ENCODE measurements around the gene TMEM51. TPM values are rescaled to one million over a fixed set of nuclear protein-coding genes. Genes with fewer than 3 reads are reported as not detected.

TMEM51 gene, protein sequence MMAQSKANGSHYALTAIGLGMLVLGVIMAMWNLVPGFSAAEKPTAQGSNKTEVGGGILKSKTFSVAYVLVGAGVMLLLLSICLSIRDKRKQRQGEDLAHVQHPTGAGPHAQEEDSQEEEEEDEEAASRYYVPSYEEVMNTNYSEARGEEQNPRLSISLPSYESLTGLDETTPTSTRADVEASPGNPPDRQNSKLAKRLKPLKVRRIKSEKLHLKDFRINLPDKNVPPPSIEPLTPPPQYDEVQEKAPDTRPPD
- 1.0 TPM for total RNA-seq

DNA sequence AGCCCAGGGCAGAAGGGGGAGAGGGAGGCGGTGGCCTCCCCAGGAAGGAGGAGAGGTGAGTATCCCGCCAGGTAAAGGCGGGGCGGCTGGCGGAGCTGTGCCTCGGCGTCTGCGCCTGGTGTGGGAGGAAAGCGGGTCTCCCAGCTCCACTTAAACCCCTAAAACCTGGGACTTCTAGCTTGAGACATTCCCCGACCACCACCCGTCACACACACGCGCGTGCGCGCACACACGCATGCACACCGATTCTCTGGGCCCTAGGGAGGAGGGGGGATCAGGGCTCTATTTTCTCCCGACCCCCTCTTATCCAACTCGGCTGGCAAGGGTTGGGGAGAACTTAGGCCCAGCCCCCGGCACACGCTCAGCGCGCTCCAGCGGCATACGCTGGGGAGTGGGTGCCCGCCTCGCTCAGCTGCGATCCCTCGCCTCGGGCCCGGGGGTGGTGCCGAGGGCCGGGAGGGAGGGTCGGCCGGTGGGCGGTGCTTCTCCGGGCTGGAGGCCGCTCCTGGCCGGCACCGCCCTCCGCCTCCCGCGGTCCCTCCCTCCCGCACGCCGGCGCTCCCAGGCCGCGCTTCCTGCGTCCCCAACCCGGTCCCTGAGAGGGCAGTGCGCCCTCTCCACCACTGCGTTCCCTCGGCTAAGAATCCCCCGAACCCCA lies at the start of gene TMEM51:
TMEM51 (plus strand) TSS at position 564 of the 658 bp plus-strand sequence. CDS start 61,341 bp downstream, outside the sequence.
- Histone ChIP-seq H3K4me1 (ENCODE audit: insufficient read depth, low read length) (peaks cover 26% of the 10 kb centered on the region), H3K4me3 (ENCODE audit: low read length) (peak within 1 kb of the TSS; percentile 8), H3K9me3 (ENCODE audit: low read depth, low read length) (no peaks in the 10 kb centered on the region), H3K27me3 (ENCODE audit: insufficient read depth, low read length) (peaks cover 38% of the 10 kb centered on the region)

DNA sequence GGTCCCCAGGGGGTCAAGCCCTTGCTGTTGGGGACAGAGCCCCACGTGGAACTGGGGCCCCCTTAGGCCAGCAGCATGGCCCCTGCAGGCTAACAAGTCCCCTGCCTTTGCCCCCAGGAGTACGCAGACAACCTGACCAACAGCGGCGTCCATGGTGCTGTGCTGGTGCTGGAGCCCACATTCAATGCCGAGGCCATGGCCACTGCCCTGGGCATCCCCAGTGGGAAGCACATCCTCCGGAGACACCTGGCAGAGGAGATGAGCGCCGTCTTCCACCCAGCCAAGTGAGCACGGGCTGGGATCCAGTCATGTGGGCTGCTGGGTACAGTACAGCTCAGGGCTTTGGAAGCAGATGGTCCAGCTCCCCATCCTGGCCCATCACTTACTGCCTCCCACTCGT lies 49.6 kb upstream of the TMEM51 start:
- H3K27me3 ChIP-seq (ENCODE audit: insufficient read depth, low read length) = no peaks in the 10 kb centered on the region
- H3K4me1 ChIP-seq (ENCODE audit: insufficient read depth, low read length) = peaks cover 4% of the 10 kb centered on the region
- no peaks in the 10 kb centered on the region for H3K9me3 ChIP-seq (ENCODE audit: low read depth, low read length)
- no peak overlapping the region for H3K4me3 ChIP-seq (ENCODE audit: low read length)

DNA sequence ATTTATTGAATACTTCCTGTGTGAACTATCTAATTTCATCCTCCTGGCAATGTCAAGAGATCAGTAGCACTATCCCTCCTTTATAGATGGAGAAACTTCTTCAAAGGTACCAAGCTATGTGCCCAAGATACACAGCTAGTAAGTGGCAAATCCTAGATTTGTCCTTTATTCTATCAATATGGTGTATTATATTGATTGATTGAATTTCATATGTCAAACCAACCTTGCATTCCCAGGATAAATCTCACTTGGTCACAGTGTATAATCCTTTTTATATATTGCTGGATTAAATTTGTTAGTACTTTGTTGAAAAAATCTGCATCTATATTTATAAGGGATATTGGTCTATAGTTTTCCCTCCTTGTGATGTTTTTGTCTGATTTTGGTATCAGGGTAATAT lies 48.8 kb upstream of the TMEM51 start:
- no peaks in the 10 kb centered on the region for H3K27me3 ChIP-seq (ENCODE audit: insufficient read depth, low read length)
- H3K4me1 ChIP-seq (ENCODE audit: insufficient read depth, low read length) = peaks cover 4% of the 10 kb centered on the region
- H3K4me3 ChIP-seq (ENCODE audit: low read length) = no peak overlapping the region
- H3K9me3 ChIP-seq (ENCODE audit: low read depth, low read length) = no peaks in the 10 kb centered on the region

DNA sequence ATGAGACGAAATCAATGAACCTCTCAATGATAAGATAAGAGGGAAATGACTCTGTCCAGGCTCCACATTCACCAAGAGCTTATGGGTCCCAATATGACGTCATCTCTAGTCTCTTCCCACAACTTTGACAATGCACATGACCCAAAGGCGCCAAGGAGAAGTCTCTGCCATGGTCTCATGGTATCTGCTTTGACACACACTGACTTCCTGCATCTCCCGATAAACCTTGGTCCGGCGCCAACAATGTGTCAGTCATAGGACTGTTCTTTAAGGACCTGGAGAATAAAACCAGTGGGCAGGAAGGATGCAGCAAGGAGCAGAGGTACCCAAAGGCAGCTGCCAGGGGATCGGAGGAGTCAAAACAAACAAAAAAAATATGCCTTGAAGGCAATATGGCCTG lies 46.9 kb upstream of the TMEM51 start:
- no peaks in the 10 kb centered on the region for H3K27me3 ChIP-seq (ENCODE audit: insufficient read depth, low read length)
- no peaks in the 10 kb centered on the region for H3K4me1 ChIP-seq (ENCODE audit: insufficient read depth, low read length)
- H3K4me3 ChIP-seq (ENCODE audit: low read length) = no peak overlapping the region
- H3K9me3 ChIP-seq (ENCODE audit: low read depth, low read length) = no peaks in the 10 kb centered on the region

DNA sequence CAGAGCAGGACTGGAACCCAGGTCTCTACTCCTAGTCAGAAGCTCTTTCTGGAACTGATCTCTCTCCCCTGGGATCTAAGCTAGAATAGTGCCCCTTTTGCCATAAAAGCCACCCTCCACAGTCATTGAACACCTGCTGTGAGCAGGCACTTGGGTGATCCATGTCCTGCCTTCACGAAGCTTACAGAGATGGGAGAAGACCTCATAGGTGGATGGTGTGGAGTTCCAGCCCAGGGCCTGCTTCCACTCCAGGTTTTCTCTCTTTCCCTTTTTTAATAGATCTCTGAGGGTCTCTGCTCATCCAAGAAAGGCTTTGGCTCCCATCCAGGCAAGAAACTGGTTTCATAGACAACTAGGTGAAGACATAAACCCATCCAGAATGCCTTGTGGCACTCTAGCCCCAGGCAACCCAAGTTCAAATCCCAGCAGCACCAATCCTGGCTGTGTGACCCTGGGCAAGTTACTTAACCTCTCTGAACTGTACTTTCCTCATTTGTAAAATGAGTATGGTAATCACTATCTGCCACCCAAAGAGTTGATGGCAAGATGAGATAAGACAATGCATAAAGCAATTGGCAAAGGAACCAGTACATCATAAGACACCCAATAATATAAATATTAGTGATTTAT lies 46.4 kb upstream of the TMEM51 start:
- H3K27me3 ChIP-seq (ENCODE audit: insufficient read depth, low read length) = no peaks in the 10 kb centered on the region
- H3K9me3 ChIP-seq (ENCODE audit: low read depth, low read length) = no peaks in the 10 kb centered on the region
- H3K4me1 ChIP-seq (ENCODE audit: insufficient read depth, low read length) = no peaks in the 10 kb centered on the region
- H3K4me3 ChIP-seq (ENCODE audit: low read length) = no peak overlapping the region

DNA sequence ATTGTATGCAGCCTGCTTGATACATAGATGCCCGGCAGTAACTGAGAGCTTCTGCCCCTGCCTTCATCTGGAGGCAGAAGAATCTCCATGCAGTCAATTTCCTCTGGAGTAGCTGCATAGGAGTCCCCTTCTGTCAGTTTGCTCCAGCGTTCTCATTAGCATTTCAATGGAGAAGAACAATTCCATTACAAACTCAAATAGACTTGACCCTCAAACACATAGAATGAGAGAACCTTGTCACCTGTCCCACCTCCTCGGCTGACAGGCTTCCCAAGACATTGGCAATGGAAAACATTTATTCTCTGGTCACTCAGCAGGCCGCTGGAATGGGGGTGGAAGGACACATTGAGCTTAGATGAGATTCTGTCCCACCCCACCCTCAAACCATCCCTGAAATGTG lies 45.6 kb upstream of the TMEM51 start:
- Histone ChIP-seq H3K9me3 (ENCODE audit: low read depth, low read length) (no peaks in the 10 kb centered on the region), H3K4me1 (ENCODE audit: insufficient read depth, low read length) (no peaks in the 10 kb centered on the region), H3K27me3 (ENCODE audit: insufficient read depth, low read length) (no peaks in the 10 kb centered on the region), H3K4me3 (ENCODE audit: low read length) (no peak overlapping the region)

DNA sequence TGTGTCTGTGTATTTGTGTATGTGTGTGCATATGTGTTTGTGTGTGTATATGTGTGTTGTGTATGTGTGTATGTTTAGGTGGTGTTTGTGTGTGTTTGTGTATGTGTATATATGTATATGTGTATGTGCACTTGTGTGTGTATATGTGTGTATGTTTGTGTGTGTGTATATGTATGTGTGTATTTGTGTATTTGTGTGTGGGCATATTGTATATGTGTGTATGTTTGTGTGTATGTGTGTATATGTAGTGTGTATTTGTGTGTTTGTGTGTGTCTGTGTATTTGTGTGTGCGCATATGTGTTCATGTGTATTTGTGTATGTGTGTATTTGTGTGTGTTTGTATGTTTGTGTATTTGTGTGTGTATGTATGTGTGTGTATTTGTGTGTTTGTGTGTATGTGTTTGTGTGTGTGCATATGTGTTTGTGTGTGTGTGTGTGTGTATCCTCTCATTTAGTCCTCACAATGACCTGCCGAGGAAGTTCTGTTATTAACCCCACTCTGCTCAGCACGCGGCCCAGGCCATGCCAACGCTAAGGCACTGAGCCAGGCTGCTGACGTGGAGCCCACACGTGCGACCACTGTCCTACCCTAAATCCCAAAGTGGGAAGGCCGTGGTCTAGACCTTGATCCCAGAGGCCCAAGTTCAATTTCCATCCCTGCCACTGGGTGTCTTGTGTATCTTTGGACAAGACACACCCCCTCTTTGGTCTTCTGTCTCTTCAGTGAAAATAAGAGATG lies 43.2 kb upstream of the TMEM51 start:
- Histone ChIP-seq H3K9me3 (ENCODE audit: low read depth, low read length) (no peaks in the 10 kb centered on the region), H3K4me1 (ENCODE audit: insufficient read depth, low read length) (no peaks in the 10 kb centered on the region), H3K27me3 (ENCODE audit: insufficient read depth, low read length) (no peaks in the 10 kb centered on the region), H3K4me3 (ENCODE audit: low read length) (no peak overlapping the region)

DNA sequence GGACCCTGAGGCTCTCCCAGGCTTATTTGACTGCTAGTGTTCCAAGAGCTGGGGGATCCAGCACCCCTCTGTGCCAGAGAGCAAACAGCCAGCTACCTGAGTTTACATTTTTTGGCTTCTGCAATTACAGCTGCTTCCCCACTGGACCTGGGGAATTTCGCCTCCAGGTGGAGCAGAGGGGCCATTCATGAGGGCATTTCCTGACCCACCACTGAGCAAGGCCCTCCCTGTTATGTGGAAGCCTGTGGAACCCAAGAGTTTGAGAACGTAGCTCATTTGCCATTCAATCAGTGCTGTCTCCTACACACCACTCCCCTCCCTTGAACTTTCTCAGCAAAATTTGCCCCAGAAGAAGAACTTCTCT lies 42.7 kb upstream of the TMEM51 start:
- H3K4me1 ChIP-seq (ENCODE audit: insufficient read depth, low read length) = no peaks in the 10 kb centered on the region
- no peaks in the 10 kb centered on the region for H3K9me3 ChIP-seq (ENCODE audit: low read depth, low read length)
- H3K27me3 ChIP-seq (ENCODE audit: insufficient read depth, low read length) = no peaks in the 10 kb centered on the region
- H3K4me3 ChIP-seq (ENCODE audit: low read length) = no peak overlapping the region

DNA sequence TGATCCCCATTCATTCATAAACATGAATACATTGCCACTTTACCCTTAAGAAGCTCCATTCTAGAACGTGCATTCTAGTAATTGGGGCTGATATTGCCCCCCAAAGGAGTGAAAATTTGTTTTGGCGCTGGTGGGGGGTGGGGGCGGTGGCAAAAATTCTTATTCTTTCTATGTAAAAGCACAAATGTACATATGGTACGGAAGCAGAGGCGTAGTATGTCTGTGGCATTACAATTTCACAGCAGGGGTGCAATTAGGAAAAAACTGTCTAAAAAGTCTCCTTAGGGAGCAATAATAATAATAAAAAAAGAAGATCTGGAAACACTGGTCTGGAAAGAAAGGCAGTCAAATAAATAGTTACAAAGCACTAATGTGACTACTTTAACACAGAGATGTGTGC lies 40.4 kb upstream of the TMEM51 start:
- Histone ChIP-seq H3K4me3 (ENCODE audit: low read length) (no peak overlapping the region), H3K9me3 (ENCODE audit: low read depth, low read length) (no peaks in the 10 kb centered on the region), H3K4me1 (ENCODE audit: insufficient read depth, low read length) (no peaks in the 10 kb centered on the region)

DNA sequence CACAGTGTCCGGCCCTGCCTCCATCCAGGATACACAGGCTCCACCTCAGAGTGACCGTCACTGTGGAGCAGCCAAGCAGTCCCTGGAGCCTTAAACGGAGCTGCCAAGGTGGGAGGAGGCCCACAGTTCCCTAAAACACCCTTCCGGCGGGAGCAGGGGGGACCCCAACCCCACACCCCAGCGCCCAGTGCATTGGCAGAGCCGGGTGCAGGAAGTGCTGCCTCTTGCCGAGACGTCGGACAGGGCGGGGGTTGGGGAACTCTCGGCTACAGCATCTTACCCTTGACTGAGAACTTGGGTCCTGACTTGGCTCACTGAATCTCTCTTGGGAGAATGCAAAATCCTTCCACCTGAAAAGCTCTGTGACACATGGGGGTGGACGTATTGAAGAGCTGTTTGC lies 38.7 kb upstream of the TMEM51 start:
- H3K27me3 ChIP-seq (ENCODE audit: insufficient read depth, low read length) = no peaks in the 10 kb centered on the region
- H3K4me1 ChIP-seq (ENCODE audit: insufficient read depth, low read length) = no peaks in the 10 kb centered on the region
- H3K9me3 ChIP-seq (ENCODE audit: low read depth, low read length) = no peaks in the 10 kb centered on the region
- H3K4me3 ChIP-seq (ENCODE audit: low read length) = no peak overlapping the region

More for the DNA sequence above, 40.4 kb upstream of the TMEM51 start:
- no peaks in the 10 kb centered on the region for H3K27me3 ChIP-seq (ENCODE audit: insufficient read depth, low read length)

DNA sequence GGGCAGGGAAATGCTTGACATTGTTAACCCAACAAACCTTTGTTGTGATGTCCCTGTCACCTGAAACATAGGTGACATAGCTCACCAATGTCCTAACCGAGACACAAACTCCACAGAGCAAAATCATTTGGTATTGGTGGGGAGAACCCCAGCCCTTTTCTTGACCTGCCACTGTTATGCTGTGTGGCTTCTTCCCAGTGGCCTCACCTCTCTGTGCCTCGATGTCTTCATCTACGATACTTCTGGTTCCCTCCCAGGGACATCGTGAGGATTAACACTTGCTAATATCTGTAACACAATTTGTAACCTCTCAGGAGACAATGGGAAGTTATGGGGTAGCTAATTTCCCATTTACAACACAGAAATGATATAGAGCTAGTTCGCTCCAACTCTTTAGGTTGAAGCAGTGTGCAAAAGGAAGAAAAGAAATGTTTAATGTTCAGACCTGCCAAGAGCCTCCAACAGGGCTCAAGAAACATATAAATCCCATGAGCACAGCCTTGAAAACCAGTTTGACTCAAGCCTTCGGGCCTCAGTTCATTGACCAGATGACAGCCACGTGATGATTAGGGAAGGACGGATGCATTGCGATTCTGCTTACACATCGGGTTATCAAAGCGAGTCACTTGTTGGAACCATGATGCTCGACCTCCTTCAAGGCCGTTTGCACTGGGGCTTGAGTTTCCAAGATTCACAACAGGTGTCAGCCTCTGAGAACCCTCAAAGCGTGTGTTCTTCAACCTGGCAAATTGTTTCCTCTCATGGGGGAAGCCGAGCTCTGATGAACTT lies 37.8 kb upstream of the TMEM51 start:
- Histone ChIP-seq H3K4me1 (ENCODE audit: insufficient read depth, low read length) (no peaks in the 10 kb centered on the region), H3K4me3 (ENCODE audit: low read length) (no peak overlapping the region), H3K9me3 (ENCODE audit: low read depth, low read length) (no peaks in the 10 kb centered on the region), H3K27me3 (ENCODE audit: insufficient read depth, low read length) (no peaks in the 10 kb centered on the region)

DNA sequence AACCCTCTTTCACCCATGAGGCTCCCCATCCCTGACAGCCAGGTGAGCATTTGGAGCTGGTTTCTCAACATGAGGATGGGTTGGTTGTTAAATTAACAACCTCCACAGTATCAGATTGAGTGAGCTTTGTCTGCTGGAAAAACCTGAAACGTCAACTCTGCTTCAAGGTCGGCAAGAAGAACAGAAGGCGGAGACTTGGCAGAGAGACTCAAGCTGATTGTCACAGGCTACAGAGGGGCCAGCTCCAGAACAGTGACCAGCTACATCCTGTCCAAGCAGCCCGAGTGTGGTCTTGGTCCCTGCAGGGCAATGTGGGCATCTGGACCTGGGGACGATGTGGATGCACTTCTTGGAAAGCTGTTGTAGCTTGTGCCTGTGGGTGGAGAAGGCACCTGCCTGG lies 36.6 kb upstream of the TMEM51 start:
- Histone ChIP-seq H3K27me3 (ENCODE audit: insufficient read depth, low read length) (no peaks in the 10 kb centered on the region), H3K4me3 (ENCODE audit: low read length) (no peak overlapping the region), H3K4me1 (ENCODE audit: insufficient read depth, low read length) (no peaks in the 10 kb centered on the region), H3K9me3 (ENCODE audit: low read depth, low read length) (no peaks in the 10 kb centered on the region)

DNA sequence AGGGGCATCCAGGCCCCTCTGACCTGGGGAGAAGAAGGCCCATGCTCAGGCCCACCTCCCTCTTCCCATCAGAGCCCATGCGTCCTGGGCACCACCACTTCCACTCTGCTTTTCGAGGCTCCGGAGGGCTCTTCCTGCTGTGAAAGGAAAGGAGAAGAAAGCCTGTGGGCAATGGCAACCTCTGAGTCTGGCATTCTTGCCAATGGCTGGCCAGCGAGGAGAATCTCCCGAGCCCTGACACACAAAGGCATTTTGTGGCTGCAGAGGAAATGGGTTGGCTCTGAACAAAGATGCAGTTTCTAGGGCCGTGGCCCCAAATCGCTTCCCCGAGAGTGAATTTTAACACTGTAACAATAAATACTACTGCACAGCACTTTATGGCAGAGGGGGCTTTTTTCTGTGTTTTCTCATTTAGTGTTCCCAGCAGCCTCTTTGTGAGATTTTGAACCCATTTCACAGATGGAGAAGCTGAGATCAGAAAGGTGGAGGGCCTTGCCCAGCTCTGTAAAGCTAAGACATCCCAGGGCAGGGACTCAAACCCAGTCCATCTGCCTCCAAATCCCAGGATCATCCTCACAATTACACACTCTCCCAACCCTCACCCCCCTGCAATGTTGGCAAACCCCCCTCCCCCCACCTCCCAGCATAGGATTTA lies 35.7 kb upstream of the TMEM51 start:
- H3K4me3 ChIP-seq (ENCODE audit: low read length) = no peak overlapping the region
- H3K4me1 ChIP-seq (ENCODE audit: insufficient read depth, low read length) = no peaks in the 10 kb centered on the region
- H3K9me3 ChIP-seq (ENCODE audit: low read depth, low read length) = no peaks in the 10 kb centered on the region
- H3K27me3 ChIP-seq (ENCODE audit: insufficient read depth, low read length) = no peaks in the 10 kb centered on the region

DNA sequence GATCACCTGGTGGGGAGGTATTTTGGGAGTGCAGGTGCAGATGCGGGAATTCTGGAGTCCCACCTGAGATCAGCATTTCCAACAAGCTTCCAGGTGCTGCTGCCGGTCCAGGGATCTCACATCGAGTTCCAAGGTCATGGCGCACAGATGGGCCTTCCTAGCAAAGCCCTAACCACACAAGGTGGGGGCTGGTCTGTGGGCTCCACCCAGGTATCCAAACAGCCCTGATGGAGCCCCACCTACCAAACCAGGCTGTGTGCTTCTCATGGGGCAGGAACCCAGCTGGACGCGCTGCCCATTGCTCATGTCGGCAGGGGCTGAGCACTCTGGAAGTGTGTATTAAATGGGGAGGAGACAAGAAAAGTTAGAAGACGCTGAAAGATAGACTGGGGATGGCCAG lies 35.0 kb upstream of the TMEM51 start:
- no peak overlapping the region for H3K4me3 ChIP-seq (ENCODE audit: low read length)
- no peaks in the 10 kb centered on the region for H3K9me3 ChIP-seq (ENCODE audit: low read depth, low read length)
- H3K4me1 ChIP-seq (ENCODE audit: insufficient read depth, low read length) = no peaks in the 10 kb centered on the region
- no peaks in the 10 kb centered on the region for H3K27me3 ChIP-seq (ENCODE audit: insufficient read depth, low read length)
